Hepatocyte (in vitro differentiated cells): ENCODE results near the gene KLF9.

Experiments
- EZH2 ChIP-seq: fragments of 200-600 bp; sonication (generic); IDR thresholded peaks from 2 replicates; pipeline ENCODE4 v1.6.1; 2016; ENCODE audit warnings: antibody characterized with exemption, mild to moderate bottlenecking, borderline replicate concordance
- EZH2phosphoT487 ChIP-seq: fragments of 200-600 bp; sonication (generic); IDR thresholded peaks from one replicate; pipeline ENCODE4 v1.6.1; 2018; ENCODE audit warnings: antibody characterized with exemption, mild to moderate bottlenecking, low read depth, moderate library complexity; ENCODE audit not compliant: unreplicated experiment, severe bottlenecking
- TF ChIP-seq, protein P1 (sequence below): fragments of 200-600 bp; sonication (generic); IDR thresholded peaks from 2 replicates; pipeline ENCODE4 v1.5.1; 2016; ENCODE audit warnings: antibody characterized with exemption, mild to moderate bottlenecking; ENCODE audit not compliant: poor library complexity

GRCh38 chr9:70419556-70420440, 5.3 kb upstream of the KLF9 start:
- TF ChIP-seq, protein P1, sequence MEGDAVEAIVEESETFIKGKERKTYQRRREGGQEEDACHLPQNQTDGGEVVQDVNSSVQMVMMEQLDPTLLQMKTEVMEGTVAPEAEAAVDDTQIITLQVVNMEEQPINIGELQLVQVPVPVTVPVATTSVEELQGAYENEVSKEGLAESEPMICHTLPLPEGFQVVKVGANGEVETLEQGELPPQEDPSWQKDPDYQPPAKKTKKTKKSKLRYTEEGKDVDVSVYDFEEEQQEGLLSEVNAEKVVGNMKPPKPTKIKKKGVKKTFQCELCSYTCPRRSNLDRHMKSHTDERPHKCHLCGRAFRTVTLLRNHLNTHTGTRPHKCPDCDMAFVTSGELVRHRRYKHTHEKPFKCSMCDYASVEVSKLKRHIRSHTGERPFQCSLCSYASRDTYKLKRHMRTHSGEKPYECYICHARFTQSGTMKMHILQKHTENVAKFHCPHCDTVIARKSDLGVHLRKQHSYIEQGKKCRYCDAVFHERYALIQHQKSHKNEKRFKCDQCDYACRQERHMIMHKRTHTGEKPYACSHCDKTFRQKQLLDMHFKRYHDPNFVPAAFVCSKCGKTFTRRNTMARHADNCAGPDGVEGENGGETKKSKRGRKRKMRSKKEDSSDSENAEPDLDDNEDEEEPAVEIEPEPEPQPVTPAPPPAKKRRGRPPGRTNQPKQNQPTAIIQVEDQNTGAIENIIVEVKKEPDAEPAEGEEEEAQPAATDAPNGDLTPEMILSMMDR, result no peak
- TF ChIP-seq EZH2, result no peak
- TF ChIP-seq EZH2phosphoT487, result no peak
